Fibroblast of upper back skin (primary cell): ENCODE measurements around the gene USP1.

ENCODE experiments used
- DNase-seq: peaks from one replicate; pipeline ENCODE4 v3.0.0-alpha.2; 2013

The USP1 gene

GRCh38 chr1:62492521-62492920, 55.7 kb downstream of the USP1 start:
- no peak for DNase-seq

GRCh38 chr1:62493656-62494055, 56.8 kb downstream of the USP1 start:
- DNase-seq, result no peak

GRCh38 chr1:62494137-62494536, 57.3 kb downstream of the USP1 start:
- DNase-seq, result no peak

- DNase-seq, result no peak
Observed at GRCh38 chr1:62500210-62500609, 63.4 kb downstream of the USP1 start.
